MM.1S (cell line): Measurements from ENCODE around the gene TFIP11.

Experiments used
- CTCF ChIP-seq: fragments of 300-600 bp; sonication (generic); IDR thresholded peaks from 2 replicates; pipeline ENCODE4 v1.5.1; 2016; ENCODE audit warnings: antibody characterized with exemption, low read length, mixed read lengths
- EZH2phosphoT487 ChIP-seq: fragments of 300-600 bp; sonication (generic); IDR thresholded peaks from 2 replicates; pipeline ENCODE4 v1.6.1; 2018; ENCODE audit warnings: antibody characterized with exemption, low read length

- TF ChIP-seq CTCF (no peak), EZH2phosphoT487 (no peak)
Observed at GRCh38 chr22:26524870-26525269, 12.6 kb upstream of the TFIP11 start.
